Frontal cortex (tissue), 4 donors: ENCODE data around the gene JPT2. TPM values are rescaled to one million over a fixed set of nuclear protein-coding genes. Genes with fewer than 3 reads are reported as not detected.

Experiments
- DNase-seq, 2 donors: peaks; one replicate each; pipeline ENCODE4 v3.0.0; 2012; ENCODE audit warnings: low spot score in 2 of 2
- FAIRE-seq: peaks from 2 replicates; lab custom pipeline; 2012; peaks lifted over from hg19 to GRCh38; lab: Jason Lieb, UNC
- small RNA-seq: library from RNA; depleted of rRNA; stranded (forward); fragments of <200 nt; gene quantifications from one replicate; pipeline ENCODE3, GENCODE V24; 2014
- total RNA-seq: library from RNA; depleted of rRNA; stranded (reverse); fragments of >200 nt; gene quantifications from one replicate; pipeline ENCODE4 v1.2.3, GENCODE V29; 2014
- donor health status: control.
- donor health status: control.
- donor health status: control.

Gene JPT2
- total RNA-seq, 1 donor from 2014 or later: 28.5 TPM

DNA sequence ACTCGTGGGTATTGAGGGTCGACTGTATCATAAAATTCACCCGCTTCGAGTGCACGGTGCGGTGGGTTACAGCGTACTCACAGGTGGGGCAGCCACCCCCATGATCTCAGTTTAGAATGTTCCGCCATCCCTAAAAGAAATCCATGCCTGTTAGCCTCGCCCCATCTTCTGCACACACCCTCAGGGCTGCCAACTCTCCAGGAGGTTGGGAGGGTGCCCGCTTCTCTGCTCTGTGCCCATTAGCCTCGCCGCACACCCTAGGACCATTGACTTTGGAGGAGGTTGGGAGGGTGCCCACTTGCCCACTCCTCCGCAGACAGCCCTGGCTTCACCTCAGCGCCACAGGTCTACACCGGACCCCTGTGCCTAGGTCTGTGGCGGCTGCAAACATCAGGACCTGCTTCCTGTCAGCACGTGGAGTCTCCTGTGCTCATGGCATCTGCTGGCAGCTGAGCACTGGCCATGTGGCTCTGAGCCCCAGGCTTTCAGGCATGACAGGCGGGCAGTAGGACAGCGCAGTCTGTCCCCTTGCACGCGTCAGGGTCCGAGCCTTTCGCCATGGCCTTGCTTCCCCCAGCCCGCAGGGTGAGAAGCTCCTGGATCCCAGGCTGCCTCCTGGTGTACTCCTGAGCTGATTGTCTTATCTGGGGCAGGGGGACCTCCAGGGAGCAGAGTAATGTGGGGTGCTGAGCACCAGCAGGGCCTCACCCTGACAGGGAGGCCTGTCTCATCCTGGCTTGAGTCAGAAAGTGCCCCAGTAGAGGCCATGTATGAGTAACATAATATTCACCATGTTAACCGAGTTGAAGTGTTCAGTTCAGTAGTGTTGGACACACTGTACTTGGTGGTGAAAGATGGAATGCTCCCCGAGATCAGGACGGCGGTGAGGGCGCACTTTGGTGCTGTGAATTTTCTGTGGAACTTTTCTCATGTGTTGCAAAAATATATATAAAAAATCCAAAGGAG is 71.4 kb downstream of the JPT2 start:
- FAIRE-seq (no peak), DNase-seq (no peak)

Small RNAs within 50 kb of the gene (small RNA-seq; reads per million reads assigned to genes)
- gene MIR3177: 0.23 reads per million

Other genes with a start within 250 kb of the JPT2 start
- not detected for gene PERCC1, start 247.2 kb upstream of the JPT2 start, total RNA-seq
- gene CCDC154, start 233.7 kb upstream of the JPT2 start, total RNA-seq: 0.41 TPM
- 29.3 TPM for gene CLCN7, start 203.3 kb upstream of the JPT2 start, total RNA-seq
- not detected for gene PTX4, start 189.3 kb upstream of the JPT2 start, total RNA-seq
- 14.3 TPM for gene TELO2, start 184.9 kb upstream of the JPT2 start, total RNA-seq
- 3.7 TPM for gene TMEM204, start 144.6 kb upstream of the JPT2 start, total RNA-seq
- gene IFT140, start 66.2 kb upstream of the JPT2 start, total RNA-seq: 41.2 TPM
- 8.2 TPM for gene CRAMP1, start 65.9 kb upstream of the JPT2 start, total RNA-seq
- gene MAPK8IP3, start 27.9 kb downstream of the JPT2 start, total RNA-seq: 66.0 TPM
- 35.1 TPM for gene NME3, start 93.3 kb downstream of the JPT2 start, total RNA-seq
- 7.7 TPM for gene EME2, start 94.5 kb downstream of the JPT2 start, total RNA-seq
- gene MRPS34, start 94.9 kb downstream of the JPT2 start, total RNA-seq: 31.4 TPM
- gene SPSB3, start 104.3 kb downstream of the JPT2 start, total RNA-seq: 57.9 TPM
- gene NUBP2, start 104.7 kb downstream of the JPT2 start, total RNA-seq: 37.9 TPM
- under 0.01 TPM for gene IGFALS, start 115.4 kb downstream of the JPT2 start, total RNA-seq
- 51.8 TPM for gene HAGH, start 148.5 kb downstream of the JPT2 start, total RNA-seq
- 64.0 TPM for gene FAHD1, start 148.9 kb downstream of the JPT2 start, total RNA-seq
- gene MEIOB, start 193.9 kb downstream of the JPT2 start, total RNA-seq: 0.41 TPM
- not detected for gene HS3ST6, start 240.1 kb downstream of the JPT2 start, total RNA-seq